ENCODE results near the gene FMNL2. TPM values are rescaled to one million over a fixed set of nuclear protein-coding genes. Genes with fewer than 3 reads are reported as not detected.
A peak's percentile ranks its signal among the peaks of the same experiment; 100 is the strongest.

The FMNL2 gene
- total and polyA plus RNA-seq, 2 of the 4 experiments (the other 2 are of a cell fraction): 10.9 to 11.4 TPM

DNA sequence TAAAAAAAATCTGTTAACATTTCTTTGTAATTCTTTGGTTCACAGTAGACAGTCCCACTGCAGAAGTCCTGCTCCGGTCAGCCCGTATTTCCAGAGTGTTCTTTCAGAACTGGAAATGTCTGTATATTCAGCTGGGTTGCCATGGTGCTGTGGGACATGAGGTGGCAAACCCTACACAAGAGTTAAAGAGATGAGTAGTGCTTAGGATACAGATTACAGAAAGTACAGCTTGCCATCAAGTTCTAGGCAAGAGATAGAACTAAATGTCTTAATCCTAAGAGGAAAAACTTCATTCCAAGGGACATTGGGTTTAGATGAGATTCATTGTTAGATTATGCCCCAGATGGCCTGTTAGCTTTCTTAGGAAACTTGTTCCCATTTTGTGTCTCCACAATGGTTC is 60.1 kb downstream of the FMNL2 start:
- H2BK5ac ChIP-seq (ENCODE audit: low read depth, low read length, poor library complexity, severe bottlenecking): no peak overlapping the region
- no peaks in the 10 kb centered on the region for H3K36me3 ChIP-seq (ENCODE audit: control insufficient read depth, insufficient read depth, low read length)
- no peak overlapping the region for H2BK15ac ChIP-seq (ENCODE audit: low read depth, low read length)
- ATAC-seq (ENCODE audit: low read depth) (no peak), DNase-seq (peak; percentile 34)
- no peak overlapping the region for H3K56ac ChIP-seq (ENCODE audit: extremely low read depth, insufficient read depth, low read length)
- no peak overlapping the region for H4K91ac ChIP-seq (ENCODE audit: insufficient read depth, low read depth, low read length)
- intact Hi-C loops (cut with micrococcal nuclease): no loop called here
- CTCF ChIA-PET: no interaction called here
- H2BK20ac ChIP-seq (ENCODE audit: low read depth, low read length): no peak overlapping the region
- H3K9me1 ChIP-seq (ENCODE audit: insufficient read depth, low read length): no peaks in the 10 kb centered on the region
- peaks cover 3% of the 10 kb centered on the region; the same call in 1 of the 2 replicates for H3K4me1 ChIP-seq (ENCODE audit: control insufficient read depth, insufficient read depth, low read length)
- in situ Hi-C loops (cut with MboI; ENCODE audit: low sequenced_read_pairs): no loop called here
- no peak overlapping the region for H3K4me2 ChIP-seq (ENCODE audit: low read depth, low read length)
- dilution Hi-C loops (cut with HindIII; ENCODE audit: low sequenced_read_pairs, unreplicated experiment): no loop called here
- no peak overlapping the region for H3K4ac ChIP-seq (ENCODE audit: low read depth, low read length)
- H3K14ac ChIP-seq (replicated peaks; ENCODE audit: low read depth, low read length): 0 out of 2 replicates have a peak overlapping the region, but pooled peaks have one; percentile 13
- H2AK5ac ChIP-seq (ENCODE audit: low read depth, low read length): no peak overlapping the region
- H3K27me3 ChIP-seq (ENCODE audit: control insufficient read depth, insufficient read depth, low read length): no peaks in the 10 kb centered on the region
- H2BK120ac ChIP-seq (ENCODE audit: low read depth, low read length): no peak overlapping the region
- no peak overlapping the region for H4K8ac ChIP-seq (ENCODE audit: low read depth in 2 of 2, low read length in 2 of 2)
- H3K4me3 ChIP-seq (ENCODE audit: insufficient read depth, low read depth, low read length): no peak overlapping the region
- H3K18ac ChIP-seq (ENCODE audit: low read depth, low read length): no peak overlapping the region
- H4K5ac ChIP-seq (ENCODE audit: low read depth, low read length): no peak overlapping the region
- peaks cover 24 to 27% of the 10 kb centered on the region in 2 experiments for H3K79me1 ChIP-seq (ENCODE audit: low read depth in 1 of 2, low read length in 2 of 2)
- no peak overlapping the region for H3K9ac ChIP-seq (ENCODE audit: low read depth, low read length)
- no peak overlapping the region for H3K23ac ChIP-seq (ENCODE audit: low read depth, low read length)
- POLR2A ChIA-PET (ENCODE audit: unreplicated experiment): no interaction called here
- H3K27ac ChIP-seq (ENCODE audit: insufficient read depth, low read length): no peak overlapping the region
- H2AFZ ChIP-seq (replicated peaks; ENCODE audit: low read length, poor library complexity): no peak overlapping the region
- H3K9me3 ChIP-seq (ENCODE audit: control insufficient read depth, insufficient read depth, low read length): no peaks in the 10 kb centered on the region
- no peaks in the 10 kb centered on the region for H4K20me1 ChIP-seq (ENCODE audit: insufficient read depth, low read length)
- no CpG with 5 or more reads among the region's 2 CpGs for WGBS, 2 experiments (ENCODE audit: extremely low coverage in 2 of 2, insufficient read length in 1 of 2)
- TF ChIP-seq RCOR1 (IDR thresholded peaks at IDR 0.05; ENCODE audit: insufficient replicate concordance, low read length) (no peak), RAD21 (IDR thresholded peaks at IDR 0.05; ENCODE audit: low read length) (no peak), NFE2L2 (IDR thresholded peaks at IDR 0.05; ENCODE audit: low read depth, low read length) (no peak), POLR2A (IDR thresholded peaks at IDR 0.05; ENCODE audit: low read depth, low read length) (no peak), CEBPB (IDR thresholded peaks at IDR 0.05; ENCODE audit: low read depth, low read length) (no peak)
- TF ChIP-seq, protein P1, sequence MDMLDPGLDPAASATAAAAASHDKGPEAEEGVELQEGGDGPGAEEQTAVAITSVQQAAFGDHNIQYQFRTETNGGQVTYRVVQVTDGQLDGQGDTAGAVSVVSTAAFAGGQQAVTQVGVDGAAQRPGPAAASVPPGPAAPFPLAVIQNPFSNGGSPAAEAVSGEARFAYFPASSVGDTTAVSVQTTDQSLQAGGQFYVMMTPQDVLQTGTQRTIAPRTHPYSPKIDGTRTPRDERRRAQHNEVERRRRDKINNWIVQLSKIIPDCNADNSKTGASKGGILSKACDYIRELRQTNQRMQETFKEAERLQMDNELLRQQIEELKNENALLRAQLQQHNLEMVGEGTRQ (IDR thresholded peaks at IDR 0.05; ENCODE audit: low read depth, low read length): no peak
- H2AK9ac ChIP-seq (replicated peaks; ENCODE audit: low read depth, low read length, poor library complexity): no peak overlapping the region
- no TSS peak for BruUV-seq (replicated peaks)

Measured in IMR-90 (cell line).